Amygdala (tissue), 56 donors: ENCODE data around the gene ITCH.

Source experiments
- DNase-seq, 56 donors: peaks; one replicate each; lab custom pipeline; 2025; lab: John Stamatoyannopoulos, UW

ITCH gene

GRCh38 chr20:34543463-34544056, 180.5 kb downstream of the ITCH start:
- DNase-seq: no peak

GRCh38 chr20:34544109-34544796, 181.2 kb downstream of the ITCH start:
- no peak for DNase-seq

- DNase-seq: no peak
Measured at GRCh38 chr20:34546751-34547181, 183.7 kb downstream of the ITCH start.

- DNase-seq: no peak
Measured at GRCh38 chr20:34547844-34548613, 185.0 kb downstream of the ITCH start.

- no peak for DNase-seq
Measured at GRCh38 chr20:34549291-34549928, 186.3 kb downstream of the ITCH start.

GRCh38 chr20:34549929-34550305, 186.8 kb downstream of the ITCH start:
- DNase-seq: no peak

GRCh38 chr20:34552569-34552968, 189.5 kb downstream of the ITCH start:
- no peak for DNase-seq

GRCh38 chr20:34553366-34553867, 190.3 kb downstream of the ITCH start:
- no peak for DNase-seq

- DNase-seq: peak in 1 of 56 donors; percentile 34
Measured at GRCh38 chr20:34557936-34558319, 194.9 kb downstream of the ITCH start.

- DNase-seq: peak in 54 of 56 donors; percentile 32 to 96 (median 84)
Measured at GRCh38 chr20:34558320-34559218, 195.5 kb downstream of the ITCH start, which contains the start of gene MAP1LC3A. Gene MAP1LC3A, plus strand, starts transcription at chr20:34558718. Its CDS starts 151 bp downstream, at chr20:34558869.

GRCh38 chr20:34559311-34560140, 196.5 kb downstream of the ITCH start:
- peak in 22 of 56 donors; percentile 25 to 56 (median 45) for DNase-seq

GRCh38 chr20:34560141-34560523, 197.1 kb downstream of the ITCH start:
- DNase-seq: peak in 45 of 56 donors; percentile 22 to 80 (median 54)

GRCh38 chr20:34560614-34561013, 197.5 kb downstream of the ITCH start:
- peak in 1 of 56 donors; percentile 33 for DNase-seq
